Measurements from ENCODE around the gene RPRD2. TPM values are rescaled to one million over a fixed set of nuclear protein-coding genes. Genes with fewer than 3 reads are reported as not detected.
A peak's percentile ranks its signal among the peaks of the same experiment; 100 is the strongest.

The RPRD2 gene
- total RNA-seq, 1 donor from 2014 or later: 32.0 TPM

DNA sequence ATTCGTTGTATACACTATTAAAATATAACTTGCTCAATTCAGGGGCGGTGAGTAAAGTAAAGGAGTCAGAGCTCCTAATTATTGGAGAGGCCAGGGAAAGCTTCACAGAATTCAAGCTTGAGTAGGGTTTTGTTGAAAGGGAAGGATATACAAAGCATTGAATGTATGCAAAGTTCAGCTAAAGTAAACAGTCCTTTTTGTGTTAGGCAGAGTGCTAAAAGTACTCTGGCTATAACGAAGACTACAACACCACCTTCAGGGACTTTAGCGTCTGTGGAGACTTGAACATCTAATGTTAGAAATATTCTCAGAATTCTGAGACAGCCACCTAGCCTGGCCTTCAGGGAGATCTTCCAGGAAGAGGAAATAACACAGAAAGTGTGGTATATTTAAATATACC is 152.7 kb downstream of the RPRD2 start:
- H3K27ac ChIP-seq: no peak overlapping the region
- no peaks in the 10 kb centered on the region for H3K27me3 ChIP-seq (ENCODE audit: low read depth)
- DNase-seq (no peak), ATAC-seq (no peak)
- peak overlapping the region; percentile 76 for H3K4me3 ChIP-seq
- no peaks in the 10 kb centered on the region for H3K9me3 ChIP-seq
- H3K4me1 ChIP-seq: peaks cover 10% of the 10 kb centered on the region
- no peaks in the 10 kb centered on the region for H3K36me3 ChIP-seq
- intact Hi-C loops (cut with DNase I): no loop called here
- TF ChIP-seq, protein P1, sequence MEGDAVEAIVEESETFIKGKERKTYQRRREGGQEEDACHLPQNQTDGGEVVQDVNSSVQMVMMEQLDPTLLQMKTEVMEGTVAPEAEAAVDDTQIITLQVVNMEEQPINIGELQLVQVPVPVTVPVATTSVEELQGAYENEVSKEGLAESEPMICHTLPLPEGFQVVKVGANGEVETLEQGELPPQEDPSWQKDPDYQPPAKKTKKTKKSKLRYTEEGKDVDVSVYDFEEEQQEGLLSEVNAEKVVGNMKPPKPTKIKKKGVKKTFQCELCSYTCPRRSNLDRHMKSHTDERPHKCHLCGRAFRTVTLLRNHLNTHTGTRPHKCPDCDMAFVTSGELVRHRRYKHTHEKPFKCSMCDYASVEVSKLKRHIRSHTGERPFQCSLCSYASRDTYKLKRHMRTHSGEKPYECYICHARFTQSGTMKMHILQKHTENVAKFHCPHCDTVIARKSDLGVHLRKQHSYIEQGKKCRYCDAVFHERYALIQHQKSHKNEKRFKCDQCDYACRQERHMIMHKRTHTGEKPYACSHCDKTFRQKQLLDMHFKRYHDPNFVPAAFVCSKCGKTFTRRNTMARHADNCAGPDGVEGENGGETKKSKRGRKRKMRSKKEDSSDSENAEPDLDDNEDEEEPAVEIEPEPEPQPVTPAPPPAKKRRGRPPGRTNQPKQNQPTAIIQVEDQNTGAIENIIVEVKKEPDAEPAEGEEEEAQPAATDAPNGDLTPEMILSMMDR (IDR thresholded peaks at IDR 0.05): no peak

DNA sequence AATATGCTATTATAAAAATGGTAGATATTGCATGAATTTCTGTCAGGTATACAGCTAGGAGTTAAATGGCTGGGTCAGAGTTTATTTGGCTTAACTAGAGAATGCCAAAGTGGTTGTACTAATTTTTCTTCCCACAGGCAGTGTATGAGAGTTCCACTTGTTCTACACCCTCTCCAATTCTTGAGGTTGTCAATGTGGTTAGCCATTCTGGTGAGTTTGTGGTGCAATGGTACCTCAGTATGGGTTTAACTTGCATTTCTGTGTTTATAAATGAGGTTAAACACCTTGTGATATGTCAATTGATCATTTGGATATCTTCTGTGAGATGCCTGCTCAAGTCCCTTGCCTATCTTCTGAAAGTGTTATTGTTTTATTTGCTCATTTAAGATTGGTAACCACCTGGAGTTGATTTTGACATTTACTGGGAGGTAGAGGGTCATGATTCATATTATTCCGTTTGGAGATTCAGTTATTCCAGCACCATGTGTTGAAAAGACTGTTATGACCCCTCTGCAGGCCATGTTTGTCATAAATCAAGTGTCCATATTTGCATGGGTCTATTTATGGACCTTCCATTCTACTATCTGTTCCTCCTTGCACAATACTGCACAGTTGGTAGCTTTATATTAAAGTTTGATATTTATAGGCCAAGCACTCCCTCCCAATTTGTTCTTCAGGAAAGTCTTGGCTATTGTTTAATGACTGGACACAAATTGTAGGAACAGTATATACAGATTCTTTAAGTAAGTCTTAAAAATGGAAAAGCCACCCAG is 157.4 kb downstream of the RPRD2 start:
- no peak for ATAC-seq
- intact Hi-C loops (cut with DNase I): no loop called here
- no peaks in the 10 kb centered on the region for H3K36me3 ChIP-seq
- H3K9me3 ChIP-seq: no peaks in the 10 kb centered on the region
- H3K27me3 ChIP-seq (ENCODE audit: low read depth): no peaks in the 10 kb centered on the region
- TF ChIP-seq, protein P1 (IDR thresholded peaks at IDR 0.05): no peak
- DNase-seq: no peak
- peaks cover 2% of the 10 kb centered on the region for H3K4me1 ChIP-seq
- H3K27ac ChIP-seq: no peak overlapping the region
- H3K4me3 ChIP-seq: no peak overlapping the region

DNA sequence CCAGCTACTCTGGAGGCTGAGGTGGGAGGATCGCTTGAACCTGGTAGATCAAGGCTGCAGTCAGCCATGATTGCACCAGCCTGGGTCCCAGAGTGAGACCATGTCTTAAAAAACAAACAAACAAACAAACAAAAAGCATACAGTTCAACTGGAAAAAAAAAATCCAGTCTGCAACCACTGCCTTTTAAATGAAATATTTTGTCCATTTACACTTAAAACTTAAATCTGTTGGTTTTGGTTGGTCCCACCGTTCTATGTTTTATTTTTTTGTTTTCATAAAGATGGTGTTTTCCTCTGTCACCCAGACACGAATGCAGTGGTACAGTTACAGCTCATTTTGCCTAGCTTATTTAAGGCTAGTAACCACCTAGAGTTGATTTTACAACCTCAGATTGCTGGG is 161.4 kb downstream of the RPRD2 start:
- Histone ChIP-seq H3K4me1 (no peaks in the 10 kb centered on the region), H3K27ac (no peak overlapping the region), H3K4me3 (no peak overlapping the region), H3K36me3 (no peaks in the 10 kb centered on the region), H3K9me3 (no peaks in the 10 kb centered on the region), H3K27me3 (ENCODE audit: low read depth) (no peaks in the 10 kb centered on the region)
- TF ChIP-seq, protein P1 (IDR thresholded peaks at IDR 0.05): no peak
- DNase-seq (no peak), ATAC-seq (no peak)
- intact Hi-C loops (cut with DNase I): no loop called here

Small RNAs within 50 kb of the gene (microRNA-seq; reads per million reads assigned to microRNA genes)
- gene MIR6878 (ENCODE audit: borderline number of aligned reads): not detected

Other genes starting within 250 kb of the RPRD2 start
- 41.6 TPM for gene PLEKHO1, start 214.2 kb upstream of the RPRD2 start, total RNA-seq
- 27.9 TPM for gene ANP32E, start 128.0 kb upstream of the RPRD2 start, total RNA-seq
- gene CA14, start 106.4 kb upstream of the RPRD2 start, total RNA-seq: 0.38 TPM
- gene APH1A, start 95.1 kb upstream of the RPRD2 start, total RNA-seq: 129 TPM
- gene C1orf54, start 91.4 kb upstream of the RPRD2 start, total RNA-seq: 12.2 TPM
- 6.2 TPM for gene CIART, start 81.6 kb upstream of the RPRD2 start, total RNA-seq
- gene MRPS21, start 70.3 kb upstream of the RPRD2 start, total RNA-seq: 45.9 TPM
- 54.1 TPM for gene PRPF3, start 42.6 kb upstream of the RPRD2 start, total RNA-seq
- gene TARS2, start 123.3 kb downstream of the RPRD2 start, total RNA-seq: 23.7 TPM
- gene ECM1, start 144.0 kb downstream of the RPRD2 start, total RNA-seq: 16.9 TPM
- gene FALEC, start 151.6 kb downstream of the RPRD2 start, total RNA-seq: not detected
- 164 TPM for gene ADAMTSL4, start 185.3 kb downstream of the RPRD2 start, total RNA-seq
- 387 TPM for gene MCL1, start 215.5 kb downstream of the RPRD2 start, total RNA-seq

Data from lower lobe of right lung (tissue), 2 donors.